IPS-15b (cell line): ENCODE measurements around the gene FBXL16.

Experiments used
- H3K27me3 ChIP-seq: one replicate; pipeline ENCODE4 v1.6.1; 2013; ENCODE audit warnings: low read length; ENCODE audit not compliant: control insufficient read depth, insufficient read depth
- H3K36me3 ChIP-seq: one replicate; pipeline ENCODE4 v1.6.1; 2013; ENCODE audit warnings: low read length; ENCODE audit not compliant: control insufficient read depth, insufficient read depth
- H3K4me1 ChIP-seq: one replicate; pipeline ENCODE4 v1.6.1; 2013; ENCODE audit warnings: mild to moderate bottlenecking, low read length; ENCODE audit not compliant: control insufficient read depth, insufficient read depth
- H3K4me3 ChIP-seq: one replicate; pipeline ENCODE4 v1.5.1; 2013; ENCODE audit warnings: low read depth, low read length
- H3K9ac ChIP-seq: one replicate; pipeline ENCODE4 v1.6.1; 2013; ENCODE audit warnings: low read depth, mild to moderate bottlenecking, low read length
- H3K9me3 ChIP-seq: one replicate; pipeline ENCODE4 v1.6.1; 2013; ENCODE audit warnings: mild to moderate bottlenecking, low read length; ENCODE audit not compliant: control insufficient read depth, insufficient read depth

Gene FBXL16

DNA sequence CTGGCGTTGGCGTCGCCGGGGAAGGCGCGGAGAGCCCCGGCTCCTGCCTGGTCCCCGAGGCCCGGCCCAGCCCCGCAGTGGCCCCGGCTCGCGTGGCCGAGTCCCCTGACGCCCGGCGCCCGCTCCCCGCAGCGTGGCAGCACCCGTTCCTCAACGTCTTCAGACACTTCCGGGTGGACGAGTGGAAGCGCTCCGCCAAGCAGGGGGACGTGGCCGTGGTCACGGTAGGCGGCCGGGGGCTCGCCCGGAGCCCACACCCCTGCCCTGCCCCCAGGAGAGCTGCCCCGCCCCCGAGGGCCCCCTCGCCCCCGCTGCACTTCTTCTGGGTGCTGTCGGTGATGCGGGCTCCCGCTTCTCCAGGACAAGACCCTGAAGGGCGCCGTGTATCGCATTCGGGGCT lies 56.0 kb downstream of the FBXL16 start:
- Histone ChIP-seq H3K27me3 (no peaks in the 10 kb centered on the region), H3K36me3 (peaks cover 28% of the 10 kb centered on the region), H3K4me3 (peak overlapping the region; percentile 79), H3K4me1 (no peaks in the 10 kb centered on the region), H3K9me3 (no peaks in the 10 kb centered on the region), H3K9ac (no peak overlapping the region)

DNA sequence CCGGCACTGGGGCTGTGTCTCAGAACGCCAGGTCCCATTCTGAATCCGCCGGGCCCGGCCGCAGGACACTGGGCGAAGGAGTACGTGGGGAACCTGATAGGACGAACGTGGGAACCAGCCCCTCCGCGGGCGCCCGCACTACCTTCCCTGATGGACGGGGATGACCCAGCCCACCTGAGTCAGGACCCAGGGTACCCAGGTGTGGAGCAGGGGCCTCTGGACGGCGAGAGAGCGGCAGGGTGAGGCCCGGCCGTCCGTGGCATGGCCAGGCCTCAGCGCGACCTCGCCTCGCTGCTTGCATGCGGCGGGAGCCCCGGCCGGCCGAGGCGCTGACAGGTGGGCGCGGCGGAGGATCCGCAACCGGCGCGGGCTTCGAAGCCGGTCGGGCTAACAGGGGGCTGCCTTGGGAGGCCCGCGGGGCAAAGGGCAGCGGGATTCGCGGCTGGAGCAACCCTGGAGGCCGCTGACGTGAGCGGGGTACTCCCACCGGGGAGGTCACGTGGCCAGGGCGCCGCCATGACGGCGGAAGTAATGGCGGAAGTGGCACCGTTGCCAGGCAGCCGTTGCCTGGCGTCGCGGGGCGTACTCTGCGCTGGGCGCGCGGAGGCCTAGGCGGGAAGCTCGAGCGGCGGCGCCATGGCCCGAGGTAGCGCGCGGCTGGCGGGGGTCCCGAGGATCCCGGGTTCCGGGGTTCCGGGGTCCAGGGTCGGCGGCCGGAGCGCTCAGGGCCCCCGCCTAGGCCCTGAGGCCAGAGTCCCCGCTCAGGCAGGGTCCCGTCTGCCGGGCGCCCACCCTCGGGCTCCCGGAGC lies 56.6 kb downstream of the FBXL16 start, which contains the start of gene WDR90:
Gene WDR90, plus strand, starts transcription at position 585 of the 809 bp plus-strand sequence. Its CDS starts 52 bp downstream, at position 637.
- H3K36me3 ChIP-seq = peaks cover 28% of the 10 kb centered on the region
- H3K4me1 ChIP-seq = no peaks in the 10 kb centered on the region
- H3K4me3 ChIP-seq = peak within 1 kb of the TSS; percentile 79
- H3K9ac ChIP-seq = peak within 1 kb of the TSS; percentile 73
- no peaks in the 10 kb centered on the region for H3K27me3 ChIP-seq
- no peaks in the 10 kb centered on the region for H3K9me3 ChIP-seq

DNA sequence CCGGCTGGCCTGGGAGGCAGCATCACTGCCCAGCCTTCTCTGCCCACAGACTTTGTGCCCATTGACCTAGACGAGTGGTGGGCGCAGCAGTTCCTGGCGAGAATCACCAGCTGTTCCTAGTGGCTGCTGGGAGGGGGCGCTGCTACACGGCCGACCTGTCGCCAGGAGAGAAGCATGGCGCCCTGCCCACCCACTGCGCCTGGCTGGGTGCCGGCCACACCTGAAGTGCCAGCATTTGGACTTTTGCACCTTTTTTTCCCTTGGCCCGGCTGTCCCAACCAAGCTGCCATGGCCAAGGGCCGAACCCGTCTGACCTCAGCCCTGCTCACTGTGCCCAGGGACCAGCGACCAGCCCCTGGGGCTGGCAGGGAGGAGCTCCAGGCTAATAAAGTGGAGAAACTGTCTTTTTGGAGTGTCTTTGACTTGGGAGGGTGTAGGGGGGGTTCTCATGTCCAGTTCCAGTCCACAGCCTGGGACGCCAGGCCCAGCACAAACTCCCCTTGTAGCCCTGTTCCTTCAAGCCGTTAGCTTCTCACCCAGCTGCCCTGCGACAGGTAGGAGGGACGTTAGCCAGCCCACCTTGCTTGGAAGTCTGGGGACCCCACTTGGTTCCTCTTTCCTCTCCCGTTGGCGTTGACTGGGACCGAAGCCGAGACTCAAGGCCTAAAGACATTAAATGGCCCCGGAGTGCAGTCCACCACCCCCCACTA lies 57.4 kb downstream of the FBXL16 start:
- H3K9me3 ChIP-seq = no peaks in the 10 kb centered on the region

DNA sequence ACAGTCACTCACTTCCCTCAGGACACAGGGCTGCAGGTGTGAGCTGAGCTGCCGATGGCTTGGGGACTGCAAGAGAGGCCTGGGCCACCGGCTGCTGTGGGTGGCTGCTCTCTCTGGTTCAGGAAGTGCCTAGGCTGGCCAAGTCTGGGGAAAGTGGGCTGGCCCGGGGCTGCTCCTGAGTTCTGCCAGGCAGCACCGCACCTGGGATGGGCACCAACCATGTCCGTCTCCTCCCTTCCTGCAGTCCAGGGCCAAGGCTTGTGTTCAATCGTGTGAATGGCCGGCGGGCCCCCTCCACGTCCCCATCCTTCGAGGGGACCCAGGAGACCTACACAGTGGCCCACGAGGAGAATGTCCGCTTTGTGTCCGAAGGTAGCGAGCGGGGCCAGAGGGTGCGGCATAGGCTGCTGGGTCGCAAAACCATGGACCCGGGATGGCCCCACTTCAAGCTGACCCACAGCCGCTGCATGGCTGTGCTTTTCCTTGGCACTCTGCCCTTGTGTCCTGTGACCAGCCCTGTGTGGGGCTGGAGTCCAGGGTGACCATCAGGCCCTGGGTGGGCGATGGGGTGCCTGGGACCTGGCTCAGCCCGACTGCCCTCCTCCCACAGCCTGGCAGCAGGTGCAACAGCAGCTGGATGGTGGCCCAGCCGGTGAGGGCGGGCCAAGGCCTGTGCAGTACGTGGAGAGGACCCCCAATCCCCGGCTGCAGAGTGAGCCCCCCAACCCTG lies 58.3 kb downstream of the FBXL16 start:
- Histone ChIP-seq H3K4me3 (no peak overlapping the region), H3K9me3 (no peaks in the 10 kb centered on the region), H3K4me1 (no peaks in the 10 kb centered on the region), H3K9ac (no peak overlapping the region), H3K27me3 (no peaks in the 10 kb centered on the region), H3K36me3 (peaks cover 19% of the 10 kb centered on the region)

More for the DNA sequence above, 57.4 kb downstream of the FBXL16 start:
- peaks cover 24% of the 10 kb centered on the region for H3K36me3 ChIP-seq
- H3K9ac ChIP-seq = peak overlapping the region; percentile 73
- peak overlapping the region; percentile 79 for H3K4me3 ChIP-seq
- H3K27me3 ChIP-seq = no peaks in the 10 kb centered on the region
- H3K4me1 ChIP-seq = no peaks in the 10 kb centered on the region

DNA sequence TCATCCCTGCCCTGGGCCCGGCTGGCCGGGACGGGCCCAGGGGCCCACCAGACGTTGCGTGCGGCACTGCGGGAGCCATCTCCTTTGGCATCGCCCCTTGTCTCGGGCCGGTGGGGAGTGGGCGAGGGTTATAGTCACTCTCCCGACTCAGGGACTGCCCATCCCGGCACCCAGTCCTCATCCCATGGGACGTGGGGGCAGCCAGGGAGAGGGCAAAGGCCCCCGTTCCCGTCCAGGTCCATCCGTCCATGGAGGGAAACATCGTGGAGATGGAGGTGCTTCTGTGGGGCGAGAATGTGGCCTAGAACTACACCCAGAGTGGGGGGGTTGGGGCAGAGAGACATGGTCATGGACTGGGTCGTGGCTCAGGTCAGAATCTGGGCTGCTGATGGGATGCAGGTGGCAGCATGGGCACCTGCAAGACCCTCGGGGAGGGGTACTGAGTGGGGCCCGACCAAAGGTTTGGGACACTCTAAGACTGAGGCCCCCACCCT lies 58.9 kb downstream of the FBXL16 start:
- Histone ChIP-seq H3K4me1 (no peaks in the 10 kb centered on the region), H3K9me3 (no peaks in the 10 kb centered on the region), H3K27me3 (no peaks in the 10 kb centered on the region), H3K36me3 (peaks cover 13% of the 10 kb centered on the region), H3K9ac (no peak overlapping the region), H3K4me3 (no peak overlapping the region)

DNA sequence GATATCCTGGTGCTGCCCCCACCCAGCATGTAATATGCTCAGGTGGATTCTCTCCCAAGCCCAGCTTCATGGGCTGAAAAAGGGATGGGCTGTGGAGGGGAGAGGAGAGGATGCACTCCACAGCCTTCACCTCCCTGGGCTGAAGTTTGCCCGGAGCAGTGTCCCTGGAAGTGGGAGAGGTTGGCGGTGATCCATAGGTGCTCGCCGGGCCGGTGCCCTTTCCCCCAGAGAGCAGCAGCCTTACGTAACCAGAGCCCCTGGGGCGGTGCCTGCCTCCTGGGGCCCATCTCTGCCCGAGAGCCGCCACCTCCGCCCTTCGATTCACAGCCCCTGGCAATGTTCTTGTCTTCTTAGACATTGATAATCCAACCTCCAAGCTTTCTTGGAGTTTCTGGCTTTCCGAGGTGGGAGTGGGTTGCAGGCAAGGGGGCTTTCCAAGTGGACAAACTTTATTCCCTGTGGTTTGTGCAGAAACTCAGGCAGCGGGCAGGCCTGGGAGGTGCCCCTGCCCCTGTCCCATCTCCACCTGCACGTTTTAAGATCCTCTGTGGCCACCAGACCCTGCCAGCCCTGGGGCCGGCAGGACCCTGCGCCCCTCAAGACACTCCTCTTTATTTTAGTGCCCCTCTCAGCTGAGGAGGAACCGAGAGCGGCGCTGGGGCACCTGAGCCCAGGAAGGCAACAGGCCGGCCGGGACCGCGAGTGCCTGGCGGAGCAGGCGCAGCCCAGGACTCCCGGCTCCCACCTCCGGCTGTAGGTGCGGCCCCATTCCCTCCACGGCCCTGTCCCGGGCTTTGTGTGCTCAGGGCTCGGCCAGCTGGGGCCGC lies 59.5 kb downstream of the FBXL16 start:
- Histone ChIP-seq H3K4me3 (no peak overlapping the region), H3K36me3 (peaks cover 9% of the 10 kb centered on the region), H3K4me1 (no peaks in the 10 kb centered on the region), H3K9me3 (no peaks in the 10 kb centered on the region), H3K27me3 (no peaks in the 10 kb centered on the region), H3K9ac (no peak overlapping the region)

DNA sequence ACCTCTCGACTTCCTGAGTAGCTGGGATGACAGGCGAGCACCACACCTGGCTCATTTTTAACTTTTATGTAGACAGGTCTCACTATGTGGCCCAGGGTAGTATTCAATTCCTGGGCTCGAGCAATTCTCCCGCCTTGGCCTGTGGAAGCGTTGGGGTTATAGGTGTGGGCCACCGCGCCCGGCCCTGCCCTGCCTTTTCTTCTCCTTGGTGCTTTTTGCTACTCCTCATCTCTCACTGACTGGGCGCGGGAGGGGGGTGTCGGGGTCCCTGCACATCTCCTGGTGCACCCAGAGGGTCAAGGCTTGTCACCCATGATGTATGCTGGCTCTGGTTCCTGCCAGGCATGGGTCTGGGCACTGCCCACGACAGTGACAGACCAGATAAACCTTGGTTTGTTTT lies 61.0 kb downstream of the FBXL16 start:
- Histone ChIP-seq H3K4me3 (no peak overlapping the region), H3K9ac (no peak overlapping the region), H3K9me3 (no peaks in the 10 kb centered on the region), H3K4me1 (no peaks in the 10 kb centered on the region), H3K36me3 (no peaks in the 10 kb centered on the region), H3K27me3 (no peaks in the 10 kb centered on the region)

DNA sequence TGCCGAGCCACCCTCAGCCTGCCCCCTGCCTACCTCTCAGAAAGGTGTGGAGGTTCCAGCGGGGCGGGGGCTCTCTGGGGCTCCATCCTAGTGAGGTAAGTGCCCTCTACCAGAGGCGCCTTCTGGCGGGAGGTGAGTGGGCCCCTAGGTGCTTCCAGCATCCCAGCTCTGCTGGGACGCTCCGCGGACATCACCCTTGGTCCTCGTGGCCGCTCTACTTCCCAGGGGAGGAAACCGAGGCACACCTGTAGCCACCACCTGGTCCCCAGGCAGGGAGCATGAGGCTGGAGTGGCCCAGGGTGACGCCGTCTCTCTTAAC lies 62.6 kb downstream of the FBXL16 start:
- no peaks in the 10 kb centered on the region for H3K9me3 ChIP-seq
- no peaks in the 10 kb centered on the region for H3K36me3 ChIP-seq
- no peaks in the 10 kb centered on the region for H3K27me3 ChIP-seq
- H3K4me3 ChIP-seq = peak overlapping the region; percentile 68
- H3K9ac ChIP-seq = peak overlapping the region; percentile 83
- peaks cover 2% of the 10 kb centered on the region for H3K4me1 ChIP-seq
